GM12875 (cell line): ENCODE measurements around the gene SLC44A1.

Source experiments
- H3K4me3 ChIP-seq: one replicate; pipeline ENCODE4 v1.5.1; 2011; ENCODE audit warnings: low read depth, low read length, control low read depth
- TF ChIP-seq, protein P1 (sequence below): IDR thresholded peaks from 2 replicates; pipeline ENCODE4 v1.5.1; 2011; ENCODE audit warnings: low read depth, mild to moderate bottlenecking, control low read depth, inconsistent platforms, low read length, moderate library complexity, borderline replicate concordance; ENCODE audit not compliant: insufficient read depth

SLC44A1 gene

DNA sequence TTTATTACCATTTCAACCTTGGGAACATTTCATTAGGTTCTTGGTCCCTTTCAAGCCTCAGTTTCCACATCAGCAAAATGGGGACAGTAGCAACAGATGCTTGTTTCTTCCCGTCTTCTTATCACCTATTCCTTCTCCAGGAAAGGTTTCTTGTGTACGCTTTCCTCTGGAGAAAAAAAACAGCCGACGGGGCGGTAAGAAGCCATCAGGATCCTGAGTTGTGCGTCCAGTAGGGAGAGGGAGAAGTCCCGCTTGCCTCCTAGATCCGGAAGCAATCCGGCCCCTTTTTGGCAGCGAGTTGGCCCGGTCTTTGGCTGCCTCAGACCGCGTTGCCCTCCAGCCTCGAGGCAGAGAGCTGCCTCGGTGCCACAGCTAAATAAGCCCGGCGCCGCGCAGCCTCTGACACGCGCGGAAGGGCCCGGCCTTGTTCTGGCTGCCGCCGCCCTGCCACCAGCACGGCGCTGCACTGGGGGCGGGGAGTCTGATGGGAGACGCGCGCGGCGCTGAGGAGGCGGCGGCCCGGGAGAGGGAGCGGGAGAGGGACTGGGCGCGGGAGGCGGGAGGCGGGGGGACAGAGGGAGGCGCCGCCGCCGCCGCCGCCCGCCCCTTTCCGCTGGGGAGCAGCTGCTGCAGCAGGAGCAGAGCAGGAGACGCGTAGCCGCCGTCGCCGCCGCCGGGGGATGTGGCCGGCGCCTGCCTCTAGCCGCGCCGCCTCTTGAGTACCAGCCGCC lies at the start of gene SLC44A1:
Gene SLC44A1, plus strand, starts transcription at position 649 of the 731 bp plus-strand sequence. CDS start 218 bp downstream, outside the sequence.
- TF ChIP-seq, protein P1, sequence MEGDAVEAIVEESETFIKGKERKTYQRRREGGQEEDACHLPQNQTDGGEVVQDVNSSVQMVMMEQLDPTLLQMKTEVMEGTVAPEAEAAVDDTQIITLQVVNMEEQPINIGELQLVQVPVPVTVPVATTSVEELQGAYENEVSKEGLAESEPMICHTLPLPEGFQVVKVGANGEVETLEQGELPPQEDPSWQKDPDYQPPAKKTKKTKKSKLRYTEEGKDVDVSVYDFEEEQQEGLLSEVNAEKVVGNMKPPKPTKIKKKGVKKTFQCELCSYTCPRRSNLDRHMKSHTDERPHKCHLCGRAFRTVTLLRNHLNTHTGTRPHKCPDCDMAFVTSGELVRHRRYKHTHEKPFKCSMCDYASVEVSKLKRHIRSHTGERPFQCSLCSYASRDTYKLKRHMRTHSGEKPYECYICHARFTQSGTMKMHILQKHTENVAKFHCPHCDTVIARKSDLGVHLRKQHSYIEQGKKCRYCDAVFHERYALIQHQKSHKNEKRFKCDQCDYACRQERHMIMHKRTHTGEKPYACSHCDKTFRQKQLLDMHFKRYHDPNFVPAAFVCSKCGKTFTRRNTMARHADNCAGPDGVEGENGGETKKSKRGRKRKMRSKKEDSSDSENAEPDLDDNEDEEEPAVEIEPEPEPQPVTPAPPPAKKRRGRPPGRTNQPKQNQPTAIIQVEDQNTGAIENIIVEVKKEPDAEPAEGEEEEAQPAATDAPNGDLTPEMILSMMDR, result no peak
- peak within 1 kb of the TSS; percentile 61 for H3K4me3 ChIP-seq

DNA sequence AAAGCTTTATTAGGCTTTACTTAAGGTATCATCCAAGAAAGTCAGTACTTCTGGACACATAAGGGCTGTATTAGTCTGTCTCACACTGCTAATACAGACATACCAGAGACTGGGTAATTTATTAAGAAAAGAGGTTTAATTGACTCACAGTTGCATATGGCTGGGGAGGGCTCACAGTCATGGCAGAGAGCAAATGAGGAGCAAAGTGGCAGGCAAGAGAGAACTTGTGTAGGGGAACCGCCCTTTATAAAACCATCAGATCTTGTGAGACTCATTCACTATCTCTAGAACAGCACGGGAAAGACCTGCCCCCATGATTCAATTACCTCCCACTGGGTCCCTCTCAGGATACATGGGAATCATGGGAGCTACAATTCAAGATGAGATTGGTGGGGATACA lies 49.2 kb upstream of the SLC44A1 start:
- H3K4me3 ChIP-seq, result no peak overlapping the region
- TF ChIP-seq, protein P1, result no peak

DNA sequence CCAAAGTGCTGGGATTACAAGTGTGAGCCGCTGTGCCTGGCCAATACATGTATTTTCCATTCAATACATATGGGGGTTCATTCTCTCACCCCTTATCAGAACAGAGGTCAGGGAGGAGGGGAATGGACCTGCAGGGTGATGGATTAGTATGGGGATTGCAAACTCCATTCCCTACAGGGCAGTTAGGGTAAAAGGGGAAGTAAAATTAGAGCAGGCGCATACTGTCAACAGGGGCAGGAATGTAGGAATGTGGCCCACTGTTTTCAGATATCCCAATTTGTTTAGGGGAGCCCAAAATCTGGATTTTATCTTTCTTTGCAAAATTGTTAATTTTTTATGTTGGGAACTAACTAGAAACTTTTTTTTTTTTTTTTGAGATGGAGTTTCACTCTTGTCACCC lies 46.4 kb upstream of the SLC44A1 start:
- TF ChIP-seq, protein P1, result no peak
- H3K4me3 ChIP-seq, result no peak overlapping the region

DNA sequence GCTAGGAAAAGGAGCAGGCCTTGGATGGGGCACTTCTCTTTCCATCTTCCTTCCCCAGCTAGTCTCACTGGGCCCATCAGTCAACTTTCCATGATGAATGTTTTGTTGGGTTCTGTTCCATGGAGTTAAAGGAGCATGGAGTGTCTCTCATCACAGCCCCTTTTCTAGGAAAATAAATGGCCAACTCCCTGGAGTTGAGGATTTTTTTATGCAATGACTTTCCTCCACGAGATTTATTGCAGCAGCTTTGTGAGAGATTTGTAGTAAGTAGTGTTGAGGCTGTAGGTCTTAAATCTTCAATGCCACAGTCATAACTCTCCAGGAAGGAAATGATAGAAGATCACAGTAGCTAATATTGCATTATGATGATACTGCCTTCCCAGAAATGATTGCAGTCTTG lies 45.6 kb upstream of the SLC44A1 start:
- H3K4me3 ChIP-seq, result no peak overlapping the region
- TF ChIP-seq, protein P1, result no peak

DNA sequence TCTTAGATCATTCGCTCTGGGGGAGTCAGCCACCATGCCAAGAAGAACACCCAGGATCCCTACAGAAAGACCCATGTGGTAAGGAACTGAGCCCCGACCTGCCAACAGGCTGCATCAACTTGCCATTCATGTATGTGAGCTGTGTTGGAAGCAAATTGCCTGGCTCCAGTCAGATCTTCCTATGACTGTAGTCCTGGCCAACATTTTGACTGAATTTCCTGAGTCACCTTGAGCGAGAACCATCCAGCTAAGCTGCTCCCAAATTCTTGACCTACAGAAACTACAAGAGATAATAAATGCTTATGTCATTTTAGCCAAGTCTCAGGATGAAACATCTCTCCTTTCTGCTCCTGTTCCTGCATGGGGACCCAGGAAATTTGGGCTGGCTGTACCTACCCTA lies 40.0 kb upstream of the SLC44A1 start:
- H3K4me3 ChIP-seq, result no peak overlapping the region
- TF ChIP-seq, protein P1, result no peak

DNA sequence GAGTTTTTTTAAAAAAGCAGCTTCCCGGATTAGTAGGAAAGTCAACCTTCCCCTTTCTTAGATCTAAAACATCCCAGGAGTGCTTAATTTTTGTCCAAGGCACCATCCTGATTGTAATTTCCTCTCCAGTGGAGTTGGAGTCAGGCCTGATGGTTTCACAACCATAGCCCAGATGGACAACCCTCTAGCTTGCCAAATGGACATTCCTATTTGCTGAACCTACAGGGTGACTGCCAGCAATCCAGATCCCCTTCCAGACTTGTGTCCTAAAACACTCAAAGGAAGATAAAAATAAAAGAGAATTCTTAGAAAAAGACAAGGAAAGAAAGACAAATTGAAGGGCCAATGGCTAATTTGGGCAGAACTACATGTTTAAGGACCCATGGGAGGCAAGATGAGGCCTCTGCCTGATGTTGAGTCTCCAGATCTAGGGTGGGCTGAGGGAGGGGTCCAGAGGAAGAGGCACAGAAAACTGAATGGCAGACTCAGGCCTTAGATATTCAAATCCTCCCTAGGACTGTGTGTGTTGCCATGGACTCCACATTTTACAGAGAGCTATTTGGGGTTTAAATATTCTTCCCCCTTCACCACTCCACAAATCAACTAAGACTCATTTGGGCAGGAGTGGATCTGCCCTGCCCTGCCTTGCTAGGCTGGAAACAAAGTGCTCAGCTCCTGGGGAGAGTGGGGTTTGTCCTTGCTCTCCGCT lies 38.5 kb upstream of the SLC44A1 start:
- TF ChIP-seq, protein P1, result no peak
- no peak overlapping the region for H3K4me3 ChIP-seq

DNA sequence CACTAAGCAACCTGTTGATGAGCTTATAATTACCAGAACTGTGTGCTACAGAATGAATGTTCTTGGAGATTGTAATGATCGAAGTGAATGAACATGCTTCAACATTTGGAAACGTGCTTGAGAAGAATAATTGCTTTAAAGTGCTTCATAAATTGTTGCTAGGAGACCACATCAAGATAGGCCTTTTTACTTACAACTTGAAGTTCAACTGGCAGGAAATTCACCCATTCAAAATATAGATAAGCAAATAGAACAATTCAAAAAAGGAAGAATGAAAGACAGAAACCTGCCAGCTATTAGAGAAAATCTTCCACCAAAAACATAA lies 38.0 kb upstream of the SLC44A1 start:
- H3K4me3 ChIP-seq, result no peak overlapping the region
- TF ChIP-seq, protein P1, result no peak
